Testis (tissue), 3 donors: Measurements from ENCODE around the gene POLD4. TPM values are rescaled to one million over a fixed set of nuclear protein-coding genes. Genes with fewer than 3 reads are reported as not detected.
A peak's percentile ranks its signal among the peaks of the same experiment; 100 is the strongest.

Experiments used
- DNase-seq: peaks from one replicate; pipeline ENCODE4 v3.0.0-alpha.2; 2019
- H3K27ac ChIP-seq, 2 donors: fragments of 200-600 bp; sonication (generic); one replicate each; pipeline ENCODE4 v1.5.1; 2019
- H3K27me3 ChIP-seq: fragments of 200-600 bp; sonication (generic); one replicate; pipeline ENCODE4 v1.5.1; 2019
- H3K36me3 ChIP-seq: fragments of 200-600 bp; sonication (generic); one replicate; pipeline ENCODE4 v1.5.1; 2017; ENCODE audit warnings: low read depth; ENCODE audit errors: missing control alignments
- H3K4me1 ChIP-seq: fragments of 200-600 bp; sonication (generic); one replicate; pipeline ENCODE4 v1.5.1; 2019
- H3K4me3 ChIP-seq, 2 donors: fragments of 200-600 bp; sonication (generic); one replicate each; pipeline ENCODE4 v1.5.1; 2017 to 2019
- H3K9me3 ChIP-seq: fragments of 200-600 bp; sonication (generic); one replicate; pipeline ENCODE4 v1.5.1; 2017
- POLR2A ChIP-seq: fragments of 450-650 bp; IDR thresholded peaks from one replicate; pipeline ENCODE4 v1.6.1; 2017; ENCODE audit warnings: antibody characterized with exemption, mild to moderate bottlenecking, moderate library complexity
- WGBS, 2 donors: methylation state at CpG; one replicate each; pipeline ENCODE4 v1.1.5; 2018; 5-methylcytosine and 5-hydroxymethylcytosine counted together
- intact Hi-C: fragments of 100-400 bp; cut with DNase I; formaldehyde crosslinking; loops from one replicate; pipeline ENCODE4 v1.15.1; 2023; ENCODE audit warnings: low total_unique reads
- polyA plus RNA-seq: library from polyadenylated mRNA; stranded (reverse); fragments of 350-450 nt; fragmentation: Illumina TruSeq; extraction: RNeasy Lipid Tissue Mini Kit (QIAGEN cat#74804); gene quantifications from one replicate; pipeline ENCODE4 v1.2.3, GENCODE V29; 2014; ENCODE audit warnings: low read depth, low replicate concordance; ENCODE audit not compliant: insufficient read depth
- total RNA-seq, 2 donors: library from RNA; depleted of rRNA; stranded (reverse); fragments of >200 nt; gene quantifications; one replicate each; pipeline ENCODE4 v1.2.3, GENCODE V29; 2016
- TF ChIP-seq, protein P1 (sequence below), 3 experiments: fragments of 450-650 bp in 2 of 3; fragments of 200-600 bp in 1 of 3; sonication (generic) in 1 of 3; IDR thresholded peaks; one replicate each; pipeline ENCODE4 v1.5.1; 2016 to 2019; ENCODE audit warnings: antibody characterized with exemption in 3 of 3, mild to moderate bottlenecking in 2 of 3, moderate library complexity in 1 of 3

The POLD4 gene
- total and polyA plus RNA-seq, 3 donors from 2014 or later: 53.8 to 59.1 (median 54.6) TPM

GRCh38 chr11:67393437-67393836, 40.1 kb upstream of the POLD4 start:
- Histone ChIP-seq H3K4me3 (no peak overlapping the region), H3K4me1 (peaks cover 16% of the 10 kb centered on the region), H3K27me3 (no peaks in the 10 kb centered on the region), H3K36me3 (no peaks in the 10 kb centered on the region), H3K27ac (no peak overlapping the region), H3K9me3 (no peaks in the 10 kb centered on the region)
- DNase-seq: no peak
- WGBS, 2 donors: 91 to 95% methylated on average over 8 to 18 of the region's 18 CpGs
- no peak for TF ChIP-seq POLR2A
- TF ChIP-seq, protein P1, sequence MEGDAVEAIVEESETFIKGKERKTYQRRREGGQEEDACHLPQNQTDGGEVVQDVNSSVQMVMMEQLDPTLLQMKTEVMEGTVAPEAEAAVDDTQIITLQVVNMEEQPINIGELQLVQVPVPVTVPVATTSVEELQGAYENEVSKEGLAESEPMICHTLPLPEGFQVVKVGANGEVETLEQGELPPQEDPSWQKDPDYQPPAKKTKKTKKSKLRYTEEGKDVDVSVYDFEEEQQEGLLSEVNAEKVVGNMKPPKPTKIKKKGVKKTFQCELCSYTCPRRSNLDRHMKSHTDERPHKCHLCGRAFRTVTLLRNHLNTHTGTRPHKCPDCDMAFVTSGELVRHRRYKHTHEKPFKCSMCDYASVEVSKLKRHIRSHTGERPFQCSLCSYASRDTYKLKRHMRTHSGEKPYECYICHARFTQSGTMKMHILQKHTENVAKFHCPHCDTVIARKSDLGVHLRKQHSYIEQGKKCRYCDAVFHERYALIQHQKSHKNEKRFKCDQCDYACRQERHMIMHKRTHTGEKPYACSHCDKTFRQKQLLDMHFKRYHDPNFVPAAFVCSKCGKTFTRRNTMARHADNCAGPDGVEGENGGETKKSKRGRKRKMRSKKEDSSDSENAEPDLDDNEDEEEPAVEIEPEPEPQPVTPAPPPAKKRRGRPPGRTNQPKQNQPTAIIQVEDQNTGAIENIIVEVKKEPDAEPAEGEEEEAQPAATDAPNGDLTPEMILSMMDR (IDR thresholded peaks at IDR 0.05): no peak
- intact Hi-C loops: no loop called here

DNA sequence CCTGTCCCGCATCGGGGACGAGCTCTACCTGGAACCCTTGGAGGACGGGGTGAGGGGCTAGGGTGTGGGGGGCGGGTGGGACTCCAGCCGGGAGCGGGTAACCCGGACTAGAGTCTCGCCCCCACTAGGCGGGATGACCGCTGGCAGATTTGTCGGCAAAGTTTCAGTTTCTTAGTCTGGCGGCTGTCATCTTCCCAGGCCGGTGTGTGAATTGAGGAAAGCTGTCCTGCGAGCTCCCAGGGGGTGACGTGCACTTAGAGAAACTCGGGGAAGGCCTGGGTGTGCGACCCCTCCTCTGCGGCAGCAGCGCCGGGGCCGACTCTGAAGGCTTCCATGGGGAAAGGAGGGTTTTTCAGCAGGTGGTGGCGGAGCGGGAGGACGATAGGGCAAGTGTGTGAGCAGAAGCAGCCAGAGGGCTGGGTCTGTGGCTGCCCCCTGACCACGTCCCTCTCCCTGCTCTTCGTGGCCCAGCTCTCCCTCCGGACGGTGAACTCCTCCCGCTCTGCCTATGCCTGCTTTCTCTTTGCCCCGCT, 38.9 kb upstream of the POLD4 start:
- no peaks in the 10 kb centered on the region for H3K9me3 ChIP-seq
- no peaks in the 10 kb centered on the region for H3K36me3 ChIP-seq
- no peaks in the 10 kb centered on the region for H3K27me3 ChIP-seq
- H3K4me3 ChIP-seq: peak overlapping the region; percentile 69 to 89
- 5 to 15% methylated on average over 13 to 31 of the region's 31 CpGs for WGBS, 2 donors
- H3K4me1 ChIP-seq: peaks cover 16% of the 10 kb centered on the region
- no peak for DNase-seq
- intact Hi-C loops: no loop called here
- peak overlapping the region; percentile 46 to 59 for H3K27ac ChIP-seq
- TF ChIP-seq POLR2A: no peak
- TF ChIP-seq, protein P1 (IDR thresholded peaks at IDR 0.05): no peak

GRCh38 chr11:67391304-67392182, 38.2 kb upstream of the POLD4 start, which contains the start of gene RAD9A:
Gene RAD9A, plus strand, starts transcription at chr11:67391986. Its CDS starts 59 bp downstream, at chr11:67392045.
- intact Hi-C loops: no loop called here
- 0% methylated on average over 8 to 65 of the region's 75 CpGs for WGBS, 2 donors

DNA sequence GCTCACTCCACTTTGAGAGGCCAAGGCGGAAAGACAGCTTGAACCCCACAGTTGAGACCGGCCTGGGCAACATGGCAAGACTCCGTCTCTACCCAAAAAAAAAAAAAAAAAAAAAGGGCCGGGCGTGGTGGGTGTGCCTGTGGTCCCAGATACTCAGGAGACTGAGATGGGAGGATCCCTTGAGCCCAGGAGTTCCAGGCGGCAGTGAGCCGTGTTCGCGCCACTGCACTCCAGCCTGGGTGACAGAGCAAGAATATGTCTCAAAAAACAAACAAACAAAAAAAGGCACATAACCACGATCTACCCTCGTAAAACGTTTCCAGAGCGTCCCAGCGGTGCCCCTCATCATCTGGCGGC, 37.6 kb upstream of the POLD4 start:
- WGBS, 2 donors: 5 to 10% methylated on average over 15 of the region's 15 CpGs
- Histone ChIP-seq H3K9me3 (no peaks in the 10 kb centered on the region), H3K27me3 (no peaks in the 10 kb centered on the region), H3K4me1 (peaks cover 16% of the 10 kb centered on the region), H3K36me3 (no peaks in the 10 kb centered on the region), H3K27ac (peak overlapping the region; percentile 46 to 49), H3K4me3 (peak overlapping the region; percentile 69 to 89)
- intact Hi-C loops: no loop called here
- DNase-seq: no peak
- TF ChIP-seq POLR2A: no peak
- TF ChIP-seq, protein P1 (IDR thresholded peaks at IDR 0.05): no peak

More at GRCh38 chr11:67391304-67392182, 38.2 kb upstream of the POLD4 start, which contains the start of gene RAD9A:
- Histone ChIP-seq H3K4me1 (peaks cover 16% of the 10 kb centered on the region), H3K4me3 (peak within 1 kb of the TSS; percentile 69 to 89), H3K36me3 (no peaks in the 10 kb centered on the region), H3K27me3 (no peaks in the 10 kb centered on the region), H3K9me3 (no peaks in the 10 kb centered on the region), H3K27ac (peak within 1 kb of the TSS; percentile 46 to 59)
- DNase-seq: peak; percentile 97
- no peak for TF ChIP-seq POLR2A
- TF ChIP-seq, protein P1 (IDR thresholded peaks at IDR 0.05): peak in 2 of 3 experiments; percentile 14 to 16
